WTC11 (cell line): ENCODE data around the gene PLXDC1. TPM values are rescaled to one million over a fixed set of nuclear protein-coding genes. Genes with fewer than 3 reads are reported as not detected.

ENCODE experiments used
- ATAC-seq: fragments of 200-7000 bp; cut with Tn5 transposase; 2 replicates; pipeline ENCODE4 v1.10.0; 2021; ENCODE audit warnings: mild to moderate bottlenecking, moderate library complexity
- CTCF ChIA-PET: fragments of 300-600 bp; sonication (Branson Sonifier 250); formaldehyde crosslinking; loops from one replicate; lab custom pipeline; 2021; ENCODE audit warnings: antibody characterized with exemption; lab: Charles Lee
- POLR2A ChIA-PET: fragments of 350-600 bp; sonication (Branson Sonifier 250); formaldehyde crosslinking; loops from one replicate; lab custom pipeline; 2021; ENCODE audit warnings: antibody characterized with exemption; lab: Charles Lee
- DNase-seq: peaks from one replicate; pipeline ENCODE4 v3.0.0; 2021; ENCODE audit warnings: low spot score
- H3K27ac Mint-ChIP-seq: 2 replicates; pipeline ENCODE4 v1.8.0; 2021; ENCODE audit warnings: mixed read lengths
- H3K27me3 Mint-ChIP-seq: 2 replicates; pipeline ENCODE4 v1.8.0; 2021; ENCODE audit warnings: low read depth, mild to moderate bottlenecking, moderate library complexity, mixed read lengths
- H3K36me3 Mint-ChIP-seq: 2 replicates; pipeline ENCODE4 v1.8.0; 2021; ENCODE audit warnings: mixed read lengths
- H3K4me1 Mint-ChIP-seq: 2 replicates; pipeline ENCODE4 v1.8.0; 2022; ENCODE audit warnings: mixed read lengths
- H3K4me3 Mint-ChIP-seq: 2 replicates; pipeline ENCODE4 v1.8.0; 2021; ENCODE audit warnings: mild to moderate bottlenecking, moderate library complexity, mixed read lengths
- H3K9me3 Mint-ChIP-seq: 2 replicates; pipeline ENCODE4 v1.8.0; 2021; ENCODE audit warnings: mixed read lengths
- CREM ChIP-seq: sonication (generic); formaldehyde crosslinking; IDR thresholded peaks from 2 replicates; pipeline ENCODE4 v1.8.1; 2022; ENCODE audit warnings: mild to moderate bottlenecking, missing genetic modification reagents, moderate library complexity
- EMX1 ChIP-seq: fragments of 250-450 bp; sonication (Bioruptor Pico); IDR thresholded peaks from 2 replicates; pipeline ENCODE4 v1.8.0; 2021; ENCODE audit warnings: mild to moderate bottlenecking
- FOXP1 ChIP-seq: sonication (generic); formaldehyde crosslinking; IDR thresholded peaks from 2 replicates; pipeline ENCODE4 v1.8.0; 2022; ENCODE audit warnings: missing genetic modification reagents, mild to moderate bottlenecking, moderate library complexity, borderline replicate concordance
- GRHL2 ChIP-seq: fragments of 250-450 bp; sonication (Bioruptor Pico); IDR thresholded peaks from 2 replicates; pipeline ENCODE4 v1.8.0; 2022; ENCODE audit warnings: mild to moderate bottlenecking, moderate library complexity; ENCODE audit not compliant: insufficient replicate concordance, severe bottlenecking
- GTF2I ChIP-seq: fragments of 250-450 bp; sonication (Bioruptor Pico); conservative IDR thresholded peaks from 2 replicates; pipeline ENCODE4 v1.4.0; 2021; ENCODE audit warnings: mild to moderate bottlenecking
- MYBL2 ChIP-seq: sonication (generic); formaldehyde crosslinking; IDR thresholded peaks from 2 replicates; pipeline ENCODE4 v1.8.1; 2023; ENCODE audit warnings: mild to moderate bottlenecking, moderate library complexity, missing genetic modification reagents
- RELA ChIP-seq: sonication (generic); formaldehyde crosslinking; IDR thresholded peaks from 2 replicates; pipeline ENCODE4 v1.8.1; 2022; ENCODE audit warnings: missing genetic modification reagents, mild to moderate bottlenecking, borderline replicate concordance
- SMAD3 ChIP-seq: sonication (generic); formaldehyde crosslinking; IDR thresholded peaks from 2 replicates; pipeline ENCODE4 v1.8.0; 2022; ENCODE audit warnings: missing genetic modification reagents, mild to moderate bottlenecking, borderline replicate concordance
- SMAD4 ChIP-seq: sonication (generic); formaldehyde crosslinking; IDR thresholded peaks from 2 replicates; pipeline ENCODE4 v1.8.0; 2022; ENCODE audit warnings: mild to moderate bottlenecking, missing genetic modification reagents
- ZNF423 ChIP-seq: fragments of 250-450 bp; sonication (Bioruptor Pico); IDR thresholded peaks from 2 replicates; pipeline ENCODE4 v2.1.2; 2022; ENCODE audit warnings: mild to moderate bottlenecking, moderate library complexity
- total RNA-seq: library from RNA; stranded (reverse); gene quantifications from 3 replicates; pipeline ENCODE4 v1.2.3, GENCODE V29; 2021
- TF ChIP-seq, protein P1 (sequence below): sonication (generic); formaldehyde crosslinking; IDR thresholded peaks from 2 replicates; pipeline ENCODE4 v1.8.1; 2022; ENCODE audit warnings: low read depth, mild to moderate bottlenecking, moderate library complexity, missing genetic modification reagents, borderline replicate concordance
- TF ChIP-seq, protein P2 (sequence below): sonication (generic); formaldehyde crosslinking; IDR thresholded peaks from 2 replicates; pipeline ENCODE4 v1.8.0; 2022; ENCODE audit warnings: mild to moderate bottlenecking, missing genetic modification reagents
- TF ChIP-seq, protein P3 (sequence below): sonication (generic); formaldehyde crosslinking; IDR thresholded peaks from 2 replicates; pipeline ENCODE4 v1.8.0; 2022; ENCODE audit warnings: mild to moderate bottlenecking, missing genetic modification reagents
- TF ChIP-seq, protein P4 (sequence below): sonication (generic); formaldehyde crosslinking; IDR thresholded peaks from 2 replicates; pipeline ENCODE4 v1.8.0; 2023; ENCODE audit warnings: missing genetic modification reagents, mild to moderate bottlenecking, borderline replicate concordance
- TF ChIP-seq, protein P5 (sequence below): sonication (generic); formaldehyde crosslinking; IDR thresholded peaks from 2 replicates; pipeline ENCODE4 v1.8.1; 2023; ENCODE audit warnings: mild to moderate bottlenecking, missing genetic modification reagents, moderate library complexity
- TF ChIP-seq, protein P6 (sequence below): sonication (generic); formaldehyde crosslinking; IDR thresholded peaks from 2 replicates; pipeline ENCODE4 v1.8.1; 2022; ENCODE audit warnings: missing genetic modification reagents, borderline replicate concordance
- TF ChIP-seq, protein P7 (sequence below): fragments of 250-450 bp; sonication (Bioruptor Pico); conservative IDR thresholded peaks from 2 replicates; pipeline ENCODE4 v1.9.0; 2021; ENCODE audit warnings: mild to moderate bottlenecking
- TF ChIP-seq, protein P8 (sequence below): sonication (generic); formaldehyde crosslinking; IDR thresholded peaks from 2 replicates; pipeline ENCODE4 v1.8.1; 2023; ENCODE audit warnings: mild to moderate bottlenecking, missing genetic modification reagents

Gene PLXDC1
- total RNA-seq, 1 experiment from 2014 or later = 5.4 TPM

DNA sequence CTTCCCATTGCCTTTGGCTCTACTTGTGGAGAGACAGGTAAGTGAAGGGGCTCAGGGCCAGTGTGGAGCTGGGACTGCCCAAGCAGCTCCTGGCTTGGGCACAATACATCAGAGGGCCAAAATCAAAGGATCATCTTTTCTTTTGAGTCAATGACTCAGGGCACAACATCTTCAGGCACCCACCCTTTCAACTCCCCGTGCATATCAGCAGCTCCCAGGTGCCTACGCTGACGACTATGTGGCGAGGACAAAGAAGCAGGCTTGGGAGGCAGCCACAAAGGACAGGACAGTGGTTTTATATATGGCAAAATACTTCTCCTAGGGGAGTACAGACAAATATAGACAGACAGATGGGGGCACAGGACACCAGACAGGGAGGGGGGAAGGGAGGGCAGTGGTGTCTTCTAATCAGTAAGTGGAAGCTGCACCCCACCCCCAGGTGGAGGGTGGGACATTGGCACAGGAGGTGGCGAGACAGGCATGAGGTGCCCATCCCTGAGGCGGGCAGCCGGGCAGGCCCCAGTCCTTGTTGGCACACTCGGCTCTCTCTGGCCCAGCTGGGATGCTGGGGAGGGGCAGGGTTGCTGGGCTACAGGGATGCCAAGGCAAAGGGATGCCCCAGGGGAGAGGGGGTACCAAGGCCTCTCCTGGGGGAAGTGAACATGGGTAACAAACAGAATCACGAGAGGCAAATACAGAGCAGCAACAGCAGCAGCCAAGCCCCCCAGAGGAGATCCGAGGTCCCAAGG is 22.3 kb upstream of the PLXDC1 start:
- CTCF ChIA-PET = interaction anchor here (0.6 to 4.2 kb wide), 42 partner anchors 10 to 637 kb away, joined by 3 to 284 read pairs (median 6); partner anchors contain the start of genes ARL5C, CACNB1, FBXO47 and LASP1NB
- no peak overlapping the region for H3K4me3 Mint-ChIP-seq
- POLR2A ChIA-PET = interaction anchor here (2.1 kb wide), 1 partner anchor 8 kb away, joined by 21 read pairs; the partner anchor contains the start of gene ARL5C
- no peak for DNase-seq
- TF ChIP-seq, protein P1, sequence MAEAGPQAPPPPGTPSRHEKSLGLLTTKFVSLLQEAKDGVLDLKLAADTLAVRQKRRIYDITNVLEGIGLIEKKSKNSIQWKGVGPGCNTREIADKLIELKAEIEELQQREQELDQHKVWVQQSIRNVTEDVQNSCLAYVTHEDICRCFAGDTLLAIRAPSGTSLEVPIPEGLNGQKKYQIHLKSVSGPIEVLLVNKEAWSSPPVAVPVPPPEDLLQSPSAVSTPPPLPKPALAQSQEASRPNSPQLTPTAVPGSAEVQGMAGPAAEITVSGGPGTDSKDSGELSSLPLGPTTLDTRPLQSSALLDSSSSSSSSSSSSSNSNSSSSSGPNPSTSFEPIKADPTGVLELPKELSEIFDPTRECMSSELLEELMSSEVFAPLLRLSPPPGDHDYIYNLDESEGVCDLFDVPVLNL (CRISPR knock-in tag) = no peak
- TF ChIP-seq EMX1 (CRISPR knock-in tag) (no peak), RELA (CRISPR knock-in tag) (no peak), CREM (CRISPR knock-in tag) (no peak), GTF2I (CRISPR knock-in tag) (no peak), SMAD3 (CRISPR knock-in tag) (no peak), MYBL2 (CRISPR knock-in tag) (no peak)
- TF ChIP-seq, protein P2, sequence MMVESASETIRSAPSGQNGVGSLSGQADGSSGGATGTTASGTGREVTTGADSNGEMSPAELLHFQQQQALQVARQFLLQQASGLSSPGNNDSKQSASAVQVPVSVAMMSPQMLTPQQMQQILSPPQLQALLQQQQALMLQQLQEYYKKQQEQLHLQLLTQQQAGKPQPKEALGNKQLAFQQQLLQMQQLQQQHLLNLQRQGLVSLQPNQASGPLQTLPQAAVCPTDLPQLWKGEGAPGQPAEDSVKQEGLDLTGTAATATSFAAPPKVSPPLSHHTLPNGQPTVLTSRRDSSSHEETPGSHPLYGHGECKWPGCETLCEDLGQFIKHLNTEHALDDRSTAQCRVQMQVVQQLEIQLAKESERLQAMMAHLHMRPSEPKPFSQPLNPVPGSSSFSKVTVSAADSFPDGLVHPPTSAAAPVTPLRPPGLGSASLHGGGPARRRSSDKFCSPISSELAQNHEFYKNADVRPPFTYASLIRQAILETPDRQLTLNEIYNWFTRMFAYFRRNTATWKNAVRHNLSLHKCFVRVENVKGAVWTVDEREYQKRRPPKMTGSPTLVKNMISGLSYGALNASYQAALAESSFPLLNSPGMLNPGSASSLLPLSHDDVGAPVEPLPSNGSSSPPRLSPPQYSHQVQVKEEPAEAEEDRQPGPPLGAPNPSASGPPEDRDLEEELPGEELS (CRISPR knock-in tag) = no peak
- TF ChIP-seq, protein P3, sequence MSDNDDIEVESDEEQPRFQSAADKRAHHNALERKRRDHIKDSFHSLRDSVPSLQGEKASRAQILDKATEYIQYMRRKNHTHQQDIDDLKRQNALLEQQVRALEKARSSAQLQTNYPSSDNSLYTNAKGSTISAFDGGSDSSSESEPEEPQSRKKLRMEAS = no peak
- TF ChIP-seq, protein P4, sequence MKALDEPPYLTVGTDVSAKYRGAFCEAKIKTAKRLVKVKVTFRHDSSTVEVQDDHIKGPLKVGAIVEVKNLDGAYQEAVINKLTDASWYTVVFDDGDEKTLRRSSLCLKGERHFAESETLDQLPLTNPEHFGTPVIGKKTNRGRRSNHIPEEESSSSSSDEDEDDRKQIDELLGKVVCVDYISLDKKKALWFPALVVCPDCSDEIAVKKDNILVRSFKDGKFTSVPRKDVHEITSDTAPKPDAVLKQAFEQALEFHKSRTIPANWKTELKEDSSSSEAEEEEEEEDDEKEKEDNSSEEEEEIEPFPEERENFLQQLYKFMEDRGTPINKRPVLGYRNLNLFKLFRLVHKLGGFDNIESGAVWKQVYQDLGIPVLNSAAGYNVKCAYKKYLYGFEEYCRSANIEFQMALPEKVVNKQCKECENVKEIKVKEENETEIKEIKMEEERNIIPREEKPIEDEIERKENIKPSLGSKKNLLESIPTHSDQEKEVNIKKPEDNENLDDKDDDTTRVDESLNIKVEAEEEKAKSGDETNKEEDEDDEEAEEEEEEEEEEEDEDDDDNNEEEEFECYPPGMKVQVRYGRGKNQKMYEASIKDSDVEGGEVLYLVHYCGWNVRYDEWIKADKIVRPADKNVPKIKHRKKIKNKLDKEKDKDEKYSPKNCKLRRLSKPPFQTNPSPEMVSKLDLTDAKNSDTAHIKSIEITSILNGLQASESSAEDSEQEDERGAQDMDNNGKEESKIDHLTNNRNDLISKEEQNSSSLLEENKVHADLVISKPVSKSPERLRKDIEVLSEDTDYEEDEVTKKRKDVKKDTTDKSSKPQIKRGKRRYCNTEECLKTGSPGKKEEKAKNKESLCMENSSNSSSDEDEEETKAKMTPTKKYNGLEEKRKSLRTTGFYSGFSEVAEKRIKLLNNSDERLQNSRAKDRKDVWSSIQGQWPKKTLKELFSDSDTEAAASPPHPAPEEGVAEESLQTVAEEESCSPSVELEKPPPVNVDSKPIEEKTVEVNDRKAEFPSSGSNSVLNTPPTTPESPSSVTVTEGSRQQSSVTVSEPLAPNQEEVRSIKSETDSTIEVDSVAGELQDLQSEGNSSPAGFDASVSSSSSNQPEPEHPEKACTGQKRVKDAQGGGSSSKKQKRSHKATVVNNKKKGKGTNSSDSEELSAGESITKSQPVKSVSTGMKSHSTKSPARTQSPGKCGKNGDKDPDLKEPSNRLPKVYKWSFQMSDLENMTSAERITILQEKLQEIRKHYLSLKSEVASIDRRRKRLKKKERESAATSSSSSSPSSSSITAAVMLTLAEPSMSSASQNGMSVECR (CRISPR knock-in tag) = no peak
- TF ChIP-seq, all 79 proteins: peak for 0
- peaks cover 4% of the 10 kb centered on the region for H3K9me3 Mint-ChIP-seq
- peaks cover 41% of the 10 kb centered on the region for H3K4me1 Mint-ChIP-seq
- peaks cover 22% of the 10 kb centered on the region for H3K27me3 Mint-ChIP-seq
- peaks cover 6% of the 10 kb centered on the region; the same call in 1 of the 2 replicates for H3K36me3 Mint-ChIP-seq
- ATAC-seq = no peak
- H3K27ac Mint-ChIP-seq = no peak overlapping the region

DNA sequence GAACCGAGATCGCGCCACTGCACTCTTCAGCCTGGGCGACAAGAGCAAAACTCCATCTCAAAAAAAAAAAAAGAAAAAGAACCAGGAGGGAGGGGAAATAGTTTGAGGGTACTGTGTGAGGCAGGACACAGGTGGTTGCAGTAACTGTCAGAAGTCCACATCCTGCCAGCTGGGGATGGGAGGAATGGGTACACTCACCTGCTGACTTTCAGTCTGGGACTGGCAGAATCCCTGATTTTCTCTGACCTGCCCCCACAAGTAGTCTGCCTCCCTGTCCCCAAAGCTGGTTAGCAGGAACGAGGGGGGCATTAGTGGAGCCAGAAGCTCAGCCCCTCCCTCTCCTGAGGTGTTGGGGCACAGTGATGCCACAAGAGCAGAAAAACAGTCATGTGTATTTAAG is 21.6 kb upstream of the PLXDC1 start:
- POLR2A ChIA-PET = no interaction called here
- CTCF ChIA-PET = interaction anchor here (0.6 to 4.2 kb wide), 10 partner anchors 9 to 206 kb away, joined by 3 to 284 read pairs (median 40); partner anchors contain the start of genes ARL5C, CACNB1, FBXO47 and PLXDC1
- DNase-seq (no peak), ATAC-seq (no peak)
- Mint-ChIP-seq H3K36me3 (peaks cover 6% of the 10 kb centered on the region), H3K27me3 (peaks cover 22% of the 10 kb centered on the region), H3K9me3 (peaks cover 9% of the 10 kb centered on the region), H3K4me3 (no peak overlapping the region), H3K4me1 (peaks cover 41% of the 10 kb centered on the region), H3K27ac (no peak overlapping the region)
- TF ChIP-seq, protein P5, sequence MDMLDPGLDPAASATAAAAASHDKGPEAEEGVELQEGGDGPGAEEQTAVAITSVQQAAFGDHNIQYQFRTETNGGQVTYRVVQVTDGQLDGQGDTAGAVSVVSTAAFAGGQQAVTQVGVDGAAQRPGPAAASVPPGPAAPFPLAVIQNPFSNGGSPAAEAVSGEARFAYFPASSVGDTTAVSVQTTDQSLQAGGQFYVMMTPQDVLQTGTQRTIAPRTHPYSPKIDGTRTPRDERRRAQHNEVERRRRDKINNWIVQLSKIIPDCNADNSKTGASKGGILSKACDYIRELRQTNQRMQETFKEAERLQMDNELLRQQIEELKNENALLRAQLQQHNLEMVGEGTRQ (CRISPR knock-in tag) = no peak
- TF ChIP-seq ZNF423 (CRISPR knock-in tag) (no peak), GRHL2 (no peak), SMAD4 (CRISPR knock-in tag) (no peak), FOXP1 (CRISPR knock-in tag) (no peak), SMAD3 (CRISPR knock-in tag) (no peak)
- TF ChIP-seq, protein P6, sequence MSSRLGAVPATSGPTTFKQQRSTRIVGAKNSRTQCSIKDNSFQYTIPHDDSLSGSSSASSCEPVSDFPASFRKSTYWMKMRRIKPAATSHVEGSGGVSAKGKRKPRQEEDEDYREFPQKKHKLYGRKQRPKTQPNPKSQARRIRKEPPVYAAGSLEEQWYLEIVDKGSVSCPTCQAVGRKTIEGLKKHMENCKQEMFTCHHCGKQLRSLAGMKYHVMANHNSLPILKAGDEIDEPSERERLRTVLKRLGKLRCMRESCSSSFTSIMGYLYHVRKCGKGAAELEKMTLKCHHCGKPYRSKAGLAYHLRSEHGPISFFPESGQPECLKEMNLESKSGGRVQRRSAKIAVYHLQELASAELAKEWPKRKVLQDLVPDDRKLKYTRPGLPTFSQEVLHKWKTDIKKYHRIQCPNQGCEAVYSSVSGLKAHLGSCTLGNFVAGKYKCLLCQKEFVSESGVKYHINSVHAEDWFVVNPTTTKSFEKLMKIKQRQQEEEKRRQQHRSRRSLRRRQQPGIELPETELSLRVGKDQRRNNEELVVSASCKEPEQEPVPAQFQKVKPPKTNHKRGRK (CRISPR knock-in tag) = no peak
- TF ChIP-seq, protein P7, sequence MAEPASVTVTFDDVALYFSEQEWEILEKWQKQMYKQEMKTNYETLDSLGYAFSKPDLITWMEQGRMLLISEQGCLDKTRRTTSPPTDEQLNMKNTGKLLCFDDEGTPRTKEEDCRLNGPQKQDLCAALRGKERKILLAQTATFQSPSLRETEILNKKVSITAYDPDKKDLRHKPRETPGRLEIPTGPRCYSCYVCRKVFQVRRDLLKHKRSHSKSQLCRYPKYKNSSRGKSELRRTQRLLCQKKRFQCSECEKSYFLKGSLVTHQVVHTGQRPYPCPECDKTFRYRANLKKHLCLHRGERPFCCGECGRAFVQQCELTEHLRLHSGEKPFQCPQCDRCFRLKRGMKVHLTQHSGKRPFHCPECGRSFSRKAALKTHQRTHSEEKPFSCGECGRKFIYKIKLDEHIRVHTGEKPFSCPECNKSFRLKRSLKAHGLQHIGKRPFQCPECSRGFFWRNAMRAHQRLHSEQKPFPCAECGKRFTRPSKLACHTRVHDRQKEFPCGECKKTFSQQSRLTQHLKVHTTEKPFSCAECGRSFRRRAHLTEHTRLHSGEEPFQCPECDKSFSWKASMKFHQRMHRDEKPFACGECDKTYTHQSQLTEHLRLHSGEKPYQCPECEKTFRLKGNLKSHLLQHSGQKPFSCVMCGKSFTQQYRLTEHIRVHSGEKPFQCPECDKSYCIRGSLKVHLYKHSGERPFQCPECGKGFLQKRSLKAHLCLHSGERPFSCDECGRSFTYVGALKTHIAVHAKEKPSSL (CRISPR knock-in tag) = no peak
- TF ChIP-seq, protein P8, sequence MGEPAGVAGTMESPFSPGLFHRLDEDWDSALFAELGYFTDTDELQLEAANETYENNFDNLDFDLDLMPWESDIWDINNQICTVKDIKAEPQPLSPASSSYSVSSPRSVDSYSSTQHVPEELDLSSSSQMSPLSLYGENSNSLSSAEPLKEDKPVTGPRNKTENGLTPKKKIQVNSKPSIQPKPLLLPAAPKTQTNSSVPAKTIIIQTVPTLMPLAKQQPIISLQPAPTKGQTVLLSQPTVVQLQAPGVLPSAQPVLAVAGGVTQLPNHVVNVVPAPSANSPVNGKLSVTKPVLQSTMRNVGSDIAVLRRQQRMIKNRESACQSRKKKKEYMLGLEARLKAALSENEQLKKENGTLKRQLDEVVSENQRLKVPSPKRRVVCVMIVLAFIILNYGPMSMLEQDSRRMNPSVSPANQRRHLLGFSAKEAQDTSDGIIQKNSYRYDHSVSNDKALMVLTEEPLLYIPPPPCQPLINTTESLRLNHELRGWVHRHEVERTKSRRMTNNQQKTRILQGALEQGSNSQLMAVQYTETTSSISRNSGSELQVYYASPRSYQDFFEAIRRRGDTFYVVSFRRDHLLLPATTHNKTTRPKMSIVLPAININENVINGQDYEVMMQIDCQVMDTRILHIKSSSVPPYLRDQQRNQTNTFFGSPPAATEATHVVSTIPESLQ (CRISPR knock-in tag) = no peak
